ENCODE results near the gene MSANTD3. TPM values are rescaled to one million over a fixed set of nuclear protein-coding genes. Genes with fewer than 3 reads are reported as not detected.
A peak's percentile ranks its signal among the peaks of the same experiment; 100 is the strongest.

The MSANTD3 gene
- total and polyA plus RNA-seq, 2 experiments from 2014 or later: 19.7 to 34.5 TPM

GRCh38 chr9:100468041-100468440 lies 41.1 kb downstream of the MSANTD3 start:
- TF ChIP-seq, protein P1, sequence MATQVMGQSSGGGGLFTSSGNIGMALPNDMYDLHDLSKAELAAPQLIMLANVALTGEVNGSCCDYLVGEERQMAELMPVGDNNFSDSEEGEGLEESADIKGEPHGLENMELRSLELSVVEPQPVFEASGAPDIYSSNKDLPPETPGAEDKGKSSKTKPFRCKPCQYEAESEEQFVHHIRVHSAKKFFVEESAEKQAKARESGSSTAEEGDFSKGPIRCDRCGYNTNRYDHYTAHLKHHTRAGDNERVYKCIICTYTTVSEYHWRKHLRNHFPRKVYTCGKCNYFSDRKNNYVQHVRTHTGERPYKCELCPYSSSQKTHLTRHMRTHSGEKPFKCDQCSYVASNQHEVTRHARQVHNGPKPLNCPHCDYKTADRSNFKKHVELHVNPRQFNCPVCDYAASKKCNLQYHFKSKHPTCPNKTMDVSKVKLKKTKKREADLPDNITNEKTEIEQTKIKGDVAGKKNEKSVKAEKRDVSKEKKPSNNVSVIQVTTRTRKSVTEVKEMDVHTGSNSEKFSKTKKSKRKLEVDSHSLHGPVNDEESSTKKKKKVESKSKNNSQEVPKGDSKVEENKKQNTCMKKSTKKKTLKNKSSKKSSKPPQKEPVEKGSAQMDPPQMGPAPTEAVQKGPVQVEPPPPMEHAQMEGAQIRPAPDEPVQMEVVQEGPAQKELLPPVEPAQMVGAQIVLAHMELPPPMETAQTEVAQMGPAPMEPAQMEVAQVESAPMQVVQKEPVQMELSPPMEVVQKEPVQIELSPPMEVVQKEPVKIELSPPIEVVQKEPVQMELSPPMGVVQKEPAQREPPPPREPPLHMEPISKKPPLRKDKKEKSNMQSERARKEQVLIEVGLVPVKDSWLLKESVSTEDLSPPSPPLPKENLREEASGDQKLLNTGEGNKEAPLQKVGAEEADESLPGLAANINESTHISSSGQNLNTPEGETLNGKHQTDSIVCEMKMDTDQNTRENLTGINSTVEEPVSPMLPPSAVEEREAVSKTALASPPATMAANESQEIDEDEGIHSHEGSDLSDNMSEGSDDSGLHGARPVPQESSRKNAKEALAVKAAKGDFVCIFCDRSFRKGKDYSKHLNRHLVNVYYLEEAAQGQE (IDR thresholded peaks at IDR 0.05; ENCODE audit: unreplicated experiment): no peak
- TF ChIP-seq ZNF331 (CRISPR knock-in tag; IDR thresholded peaks at IDR 0.05; ENCODE audit: low read depth) (no peak), JUNB (IDR thresholded peaks at IDR 0.05; ENCODE audit: unreplicated experiment) (no peak)
- Mint-ChIP-seq H3K27me3 (ENCODE audit: insufficient read depth, low read depth, poor library complexity) (peaks cover 11% of the 10 kb centered on the region), H3K4me3 (no peak overlapping the region), H3K4me1 (peaks cover 15% of the 10 kb centered on the region), H3K27ac (no peak overlapping the region), H3K9me3 (no peaks in the 10 kb centered on the region), H3K36me3 (ENCODE audit: low read depth) (no peaks in the 10 kb centered on the region)
- Histone ChIP-seq H4K20me1 (replicated peaks; ENCODE audit: insufficient read depth) (no peaks in the 10 kb centered on the region), H3K9me2 (ENCODE audit: insufficient read depth) (no peaks in the 10 kb centered on the region), H3K4me2 (no peak overlapping the region), H2AFZ (no peak overlapping the region), H3K36me3 (ENCODE audit: insufficient read depth) (no peaks in the 10 kb centered on the region), H3F3A (replicated peaks; ENCODE audit: low read depth) (0 out of 2 replicates have a peak, but pooled peaks cover 4% of the 10 kb centered on the region), H3K79me2 (replicated peaks; ENCODE audit: insufficient read depth) (no peaks in the 10 kb centered on the region), H3K4me3 (no peak overlapping the region), H3K4me1 (ENCODE audit: insufficient read depth) (peaks cover 8% of the 10 kb centered on the region; the same call in 1 of the 2 replicates), H3K27ac (ENCODE audit: low read depth) (no peak overlapping the region), H3K27me3 (ENCODE audit: insufficient read depth) (no peaks in the 10 kb centered on the region)
- ATAC-seq (no peak), DNase-seq (ENCODE audit: low spot score) (no peak)

- H3K4me3 ChIP-seq: peak overlapping the region; percentile 64
- TF ChIP-seq POLR2AphosphoS5 (IDR thresholded peaks at IDR 0.05; ENCODE audit: low read depth) (no peak), ZNF331 (CRISPR knock-in tag; IDR thresholded peaks at IDR 0.05; ENCODE audit: low read depth) (no peak), STAT1 (IDR thresholded peaks at IDR 0.05; ENCODE audit: unreplicated experiment) (no peak)
- TF ChIP-seq, protein P2, sequence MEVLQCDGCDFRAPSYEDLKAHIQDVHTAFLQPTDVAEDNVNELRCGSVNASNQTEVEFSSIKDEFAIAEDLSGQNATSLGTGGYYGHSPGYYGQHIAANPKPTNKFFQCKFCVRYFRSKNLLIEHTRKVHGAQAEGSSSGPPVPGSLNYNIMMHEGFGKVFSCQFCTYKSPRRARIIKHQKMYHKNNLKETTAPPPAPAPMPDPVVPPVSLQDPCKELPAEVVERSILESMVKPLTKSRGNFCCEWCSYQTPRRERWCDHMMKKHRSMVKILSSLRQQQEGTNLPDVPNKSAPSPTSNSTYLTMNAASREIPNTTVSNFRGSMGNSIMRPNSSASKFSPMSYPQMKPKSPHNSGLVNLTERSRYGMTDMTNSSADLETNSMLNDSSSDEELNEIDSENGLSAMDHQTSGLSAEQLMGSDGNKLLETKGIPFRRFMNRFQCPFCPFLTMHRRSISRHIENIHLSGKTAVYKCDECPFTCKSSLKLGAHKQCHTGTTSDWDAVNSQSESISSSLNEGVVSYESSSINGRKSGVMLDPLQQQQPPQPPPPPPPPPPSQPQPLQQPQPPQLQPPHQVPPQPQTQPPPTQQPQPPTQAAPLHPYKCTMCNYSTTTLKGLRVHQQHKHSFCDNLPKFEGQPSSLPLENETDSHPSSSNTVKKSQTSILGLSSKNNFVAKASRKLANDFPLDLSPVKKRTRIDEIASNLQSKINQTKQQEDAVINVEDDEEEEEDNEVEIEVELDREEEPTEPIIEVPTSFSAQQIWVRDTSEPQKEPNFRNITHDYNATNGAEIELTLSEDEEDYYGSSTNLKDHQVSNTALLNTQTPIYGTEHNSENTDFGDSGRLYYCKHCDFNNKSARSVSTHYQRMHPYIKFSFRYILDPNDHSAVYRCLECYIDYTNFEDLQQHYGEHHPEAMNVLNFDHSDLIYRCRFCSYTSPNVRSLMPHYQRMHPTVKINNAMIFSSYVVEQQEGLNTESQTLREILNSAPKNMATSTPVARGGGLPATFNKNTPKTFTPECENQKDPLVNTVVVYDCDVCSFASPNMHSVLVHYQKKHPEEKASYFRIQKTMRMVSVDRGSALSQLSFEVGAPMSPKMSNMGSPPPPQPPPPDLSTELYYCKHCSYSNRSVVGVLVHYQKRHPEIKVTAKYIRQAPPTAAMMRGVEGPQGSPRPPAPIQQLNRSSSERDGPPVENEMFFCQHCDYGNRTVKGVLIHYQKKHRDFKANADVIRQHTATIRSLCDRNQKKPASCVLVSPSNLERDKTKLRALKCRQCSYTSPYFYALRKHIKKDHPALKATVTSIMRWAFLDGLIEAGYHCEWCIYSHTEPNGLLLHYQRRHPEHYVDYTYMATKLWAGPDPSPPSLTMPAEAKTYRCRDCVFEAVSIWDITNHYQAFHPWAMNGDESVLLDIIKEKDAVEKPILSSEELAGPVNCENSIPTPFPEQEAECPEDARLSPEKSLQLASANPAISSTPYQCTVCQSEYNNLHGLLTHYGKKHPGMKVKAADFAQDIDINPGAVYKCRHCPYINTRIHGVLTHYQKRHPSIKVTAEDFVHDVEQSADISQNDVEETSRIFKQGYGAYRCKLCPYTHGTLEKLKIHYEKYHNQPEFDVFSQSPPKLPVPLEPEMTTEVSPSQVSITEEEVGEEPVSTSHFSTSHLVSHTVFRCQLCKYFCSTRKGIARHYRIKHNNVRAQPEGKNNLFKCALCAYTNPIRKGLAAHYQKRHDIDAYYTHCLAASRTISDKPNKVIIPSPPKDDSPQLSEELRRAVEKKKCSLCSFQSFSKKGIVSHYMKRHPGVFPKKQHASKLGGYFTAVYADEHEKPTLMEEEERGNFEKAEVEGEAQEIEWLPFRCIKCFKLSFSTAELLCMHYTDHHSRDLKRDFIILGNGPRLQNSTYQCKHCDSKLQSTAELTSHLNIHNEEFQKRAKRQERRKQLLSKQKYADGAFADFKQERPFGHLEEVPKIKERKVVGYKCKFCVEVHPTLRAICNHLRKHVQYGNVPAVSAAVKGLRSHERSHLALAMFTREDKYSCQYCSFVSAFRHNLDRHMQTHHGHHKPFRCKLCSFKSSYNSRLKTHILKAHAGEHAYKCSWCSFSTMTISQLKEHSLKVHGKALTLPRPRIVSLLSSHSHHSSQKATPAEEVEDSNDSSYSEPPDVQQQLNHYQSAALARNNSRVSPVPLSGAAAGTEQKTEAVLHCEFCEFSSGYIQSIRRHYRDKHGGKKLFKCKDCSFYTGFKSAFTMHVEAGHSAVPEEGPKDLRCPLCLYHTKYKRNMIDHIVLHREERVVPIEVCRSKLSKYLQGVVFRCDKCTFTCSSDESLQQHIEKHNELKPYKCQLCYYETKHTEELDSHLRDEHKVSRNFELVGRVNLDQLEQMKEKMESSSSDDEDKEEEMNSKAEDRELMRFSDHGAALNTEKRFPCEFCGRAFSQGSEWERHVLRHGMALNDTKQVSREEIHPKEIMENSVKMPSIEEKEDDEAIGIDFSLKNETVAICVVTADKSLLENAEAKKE (CRISPR knock-in tag; IDR thresholded peaks at IDR 0.05): no peak
- TF ChIP-seq, protein P1 (IDR thresholded peaks at IDR 0.05; ENCODE audit: unreplicated experiment): no peak
These were observed 45.3 kb downstream of the MSANTD3 start for GRCh38 chr9:100472268-100472667.

More at GRCh38 chr9:100472268-100472667, 45.3 kb downstream of the MSANTD3 start:
- Histone ChIP-seq H3K27ac (ENCODE audit: low read depth) (0 out of 2 replicates have a peak overlapping the region, but pooled peaks have one; percentile 65), H3K36me3 (ENCODE audit: insufficient read depth) (no peaks in the 10 kb centered on the region), H3K4me1 (ENCODE audit: insufficient read depth) (peaks cover 18% of the 10 kb centered on the region), H2AFZ (peak overlapping the region; percentile 98), H4K20me1 (replicated peaks; ENCODE audit: insufficient read depth) (peaks cover 10% of the 10 kb centered on the region; the same call in 1 of the 2 replicates), H3K9me2 (ENCODE audit: insufficient read depth) (no peaks in the 10 kb centered on the region), H3K79me2 (replicated peaks; ENCODE audit: insufficient read depth) (peaks cover 33% of the 10 kb centered on the region), H3K4me2 (peak overlapping the region; percentile 61), H3F3A (replicated peaks; ENCODE audit: low read depth) (0 out of 2 replicates have a peak, but pooled peaks cover 4% of the 10 kb centered on the region), H3K27me3 (ENCODE audit: insufficient read depth) (no peaks in the 10 kb centered on the region)
- Mint-ChIP-seq H3K36me3 (ENCODE audit: low read depth) (peaks cover 3% of the 10 kb centered on the region; the same call in 1 of the 3 replicates), H3K27me3 (ENCODE audit: insufficient read depth, low read depth, poor library complexity) (peaks cover 9% of the 10 kb centered on the region), H3K4me3 (peak overlapping the region; percentile 73), H3K27ac (peak overlapping the region; percentile 66; the same call in 1 of the 2 replicates), H3K4me1 (peaks cover 35% of the 10 kb centered on the region), H3K9me3 (no peaks in the 10 kb centered on the region; the same call in 2 of the 3 replicates)
- ATAC-seq (no peak), DNase-seq (ENCODE audit: low spot score) (no peak)

Measured in GM23338 (cell line).